ENCODE measurements around the gene SKOR2. TPM values are rescaled to one million over a fixed set of nuclear protein-coding genes. Genes with fewer than 3 reads are reported as not detected.

SKOR2 gene
- total and polyA plus RNA-seq, 2 of the 13 experiments (the other 11 are each of a cell fraction or from before 2014, with no cell fraction given) = not detected

DNA sequence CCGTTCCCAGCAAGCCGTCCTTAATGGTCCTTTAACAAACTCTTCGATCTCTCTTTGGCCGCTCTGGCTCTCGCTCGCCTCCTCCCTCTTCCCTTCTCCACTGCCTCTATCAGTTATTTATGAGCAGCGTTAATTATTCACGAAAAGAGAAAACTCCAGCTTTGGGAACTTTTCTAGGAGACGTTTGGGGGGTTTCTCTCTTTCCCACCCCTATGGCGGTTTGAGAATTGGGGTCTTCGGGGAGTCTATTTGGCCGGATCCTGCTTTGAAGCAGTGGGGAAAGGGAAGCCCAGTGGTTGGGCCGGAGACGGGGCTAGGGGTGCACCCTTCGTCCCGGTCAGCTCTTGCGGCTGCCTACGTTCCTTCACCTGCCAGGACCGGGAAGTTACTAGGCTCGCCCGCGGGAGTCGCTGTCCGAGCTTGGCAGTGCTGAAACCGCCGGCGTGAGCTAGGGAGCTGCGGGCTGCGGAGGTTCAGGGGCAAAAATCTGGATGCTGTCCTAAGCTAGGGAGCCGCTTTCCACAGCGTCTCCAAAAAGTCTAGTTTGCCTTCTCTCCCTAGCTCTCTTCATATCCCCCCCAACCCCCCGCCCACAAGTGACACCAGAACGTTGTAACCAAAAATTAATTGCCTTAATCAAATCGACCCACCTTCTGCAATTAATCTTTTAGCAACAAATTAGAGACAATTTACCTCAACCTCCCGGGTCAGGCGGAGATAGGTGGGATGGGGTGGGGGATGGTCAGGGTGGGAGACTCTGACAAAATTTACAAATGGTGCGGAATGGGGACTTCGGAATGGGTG lies 8.9 kb upstream of the SKOR2 start (continued):
- peak; percentile 54; the same call in 1 of the 2 replicates for TF ChIP-seq KLF11 (CRISPR knock-in tag; IDR thresholded peaks at IDR 0.05)
- TF ChIP-seq ZNF205 (CRISPR knock-in tag; IDR thresholded peaks at IDR 0.05) = no peak
- TF ChIP-seq CBX2 (IDR thresholded peaks at IDR 0.05; ENCODE audit: low read depth, low read length) = no peak
- no peak for TF ChIP-seq CBX2 (CRISPR knock-in tag; IDR thresholded peaks at IDR 0.05; ENCODE audit: low read depth)
- no peak for TF ChIP-seq ZNF563 (CRISPR knock-in tag; IDR thresholded peaks at IDR 0.05)
- TF ChIP-seq, protein P1, sequence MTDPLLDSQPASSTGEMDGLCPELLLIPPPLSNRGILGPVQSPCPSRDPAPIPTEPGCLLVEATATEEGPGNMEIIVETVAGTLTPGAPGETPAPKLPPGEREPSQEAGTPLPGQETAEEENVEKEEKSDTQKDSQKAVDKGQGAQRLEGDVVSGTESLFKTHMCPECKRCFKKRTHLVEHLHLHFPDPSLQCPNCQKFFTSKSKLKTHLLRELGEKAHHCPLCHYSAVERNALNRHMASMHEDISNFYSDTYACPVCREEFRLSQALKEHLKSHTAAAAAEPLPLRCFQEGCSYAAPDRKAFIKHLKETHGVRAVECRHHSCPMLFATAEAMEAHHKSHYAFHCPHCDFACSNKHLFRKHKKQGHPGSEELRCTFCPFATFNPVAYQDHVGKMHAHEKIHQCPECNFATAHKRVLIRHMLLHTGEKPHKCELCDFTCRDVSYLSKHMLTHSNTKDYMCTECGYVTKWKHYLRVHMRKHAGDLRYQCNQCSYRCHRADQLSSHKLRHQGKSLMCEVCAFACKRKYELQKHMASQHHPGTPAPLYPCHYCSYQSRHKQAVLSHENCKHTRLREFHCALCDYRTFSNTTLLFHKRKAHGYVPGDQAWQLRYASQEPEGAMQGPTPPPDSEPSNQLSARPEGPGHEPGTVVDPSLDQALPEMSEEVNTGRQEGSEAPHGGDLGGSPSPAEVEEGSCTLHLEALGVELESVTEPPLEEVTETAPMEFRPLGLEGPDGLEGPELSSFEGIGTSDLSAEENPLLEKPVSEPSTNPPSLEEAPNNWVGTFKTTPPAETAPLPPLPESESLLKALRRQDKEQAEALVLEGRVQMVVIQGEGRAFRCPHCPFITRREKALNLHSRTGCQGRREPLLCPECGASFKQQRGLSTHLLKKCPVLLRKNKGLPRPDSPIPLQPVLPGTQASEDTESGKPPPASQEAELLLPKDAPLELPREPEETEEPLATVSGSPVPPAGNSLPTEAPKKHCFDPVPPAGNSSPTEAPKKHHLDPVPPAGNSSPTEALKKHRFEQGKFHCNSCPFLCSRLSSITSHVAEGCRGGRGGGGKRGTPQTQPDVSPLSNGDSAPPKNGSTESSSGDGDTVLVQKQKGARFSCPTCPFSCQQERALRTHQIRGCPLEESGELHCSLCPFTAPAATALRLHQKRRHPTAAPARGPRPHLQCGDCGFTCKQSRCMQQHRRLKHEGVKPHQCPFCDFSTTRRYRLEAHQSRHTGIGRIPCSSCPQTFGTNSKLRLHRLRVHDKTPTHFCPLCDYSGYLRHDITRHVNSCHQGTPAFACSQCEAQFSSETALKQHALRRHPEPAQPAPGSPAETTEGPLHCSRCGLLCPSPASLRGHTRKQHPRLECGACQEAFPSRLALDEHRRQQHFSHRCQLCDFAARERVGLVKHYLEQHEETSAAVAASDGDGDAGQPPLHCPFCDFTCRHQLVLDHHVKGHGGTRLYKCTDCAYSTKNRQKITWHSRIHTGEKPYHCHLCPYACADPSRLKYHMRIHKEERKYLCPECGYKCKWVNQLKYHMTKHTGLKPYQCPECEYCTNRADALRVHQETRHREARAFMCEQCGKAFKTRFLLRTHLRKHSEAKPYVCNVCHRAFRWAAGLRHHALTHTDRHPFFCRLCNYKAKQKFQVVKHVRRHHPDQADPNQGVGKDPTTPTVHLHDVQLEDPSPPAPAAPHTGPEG (CRISPR knock-in tag; IDR thresholded peaks at IDR 0.05) = 0 out of 2 replicates have a peak, but pooled peaks have one; percentile 57
- no peak for TF ChIP-seq ZNF720 (CRISPR knock-in tag; IDR thresholded peaks at IDR 0.05)
- TF ChIP-seq DMAP1 (CRISPR knock-in tag; IDR thresholded peaks at IDR 0.05) = no peak
- no peak for TF ChIP-seq POGZ (CRISPR knock-in tag; IDR thresholded peaks at IDR 0.05)
- TF ChIP-seq, protein P2, sequence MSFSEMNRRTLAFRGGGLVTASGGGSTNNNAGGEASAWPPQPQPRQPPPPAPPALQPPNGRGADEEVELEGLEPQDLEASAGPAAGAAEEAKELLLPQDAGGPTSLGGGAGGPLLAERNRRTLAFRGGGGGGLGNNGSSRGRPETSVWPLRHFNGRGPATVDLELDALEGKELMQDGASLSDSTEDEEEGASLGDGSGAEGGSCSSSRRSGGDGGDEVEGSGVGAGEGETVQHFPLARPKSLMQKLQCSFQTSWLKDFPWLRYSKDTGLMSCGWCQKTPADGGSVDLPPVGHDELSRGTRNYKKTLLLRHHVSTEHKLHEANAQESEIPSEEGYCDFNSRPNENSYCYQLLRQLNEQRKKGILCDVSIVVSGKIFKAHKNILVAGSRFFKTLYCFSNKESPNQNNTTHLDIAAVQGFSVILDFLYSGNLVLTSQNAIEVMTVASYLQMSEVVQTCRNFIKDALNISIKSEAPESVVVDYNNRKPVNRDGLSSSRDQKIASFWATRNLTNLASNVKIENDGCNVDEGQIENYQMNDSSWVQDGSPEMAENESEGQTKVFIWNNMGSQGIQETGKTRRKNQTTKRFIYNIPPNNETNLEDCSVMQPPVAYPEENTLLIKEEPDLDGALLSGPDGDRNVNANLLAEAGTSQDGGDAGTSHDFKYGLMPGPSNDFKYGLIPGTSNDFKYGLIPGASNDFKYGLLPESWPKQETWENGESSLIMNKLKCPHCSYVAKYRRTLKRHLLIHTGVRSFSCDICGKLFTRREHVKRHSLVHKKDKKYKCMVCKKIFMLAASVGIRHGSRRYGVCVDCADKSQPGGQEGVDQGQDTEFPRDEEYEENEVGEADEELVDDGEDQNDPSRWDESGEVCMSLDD (CRISPR knock-in tag; IDR thresholded peaks at IDR 0.05; ENCODE audit: borderline replicate concordance) = peak; percentile 48; the same call in 1 of the 2 replicates
- TF ChIP-seq KLF15 (CRISPR knock-in tag; IDR thresholded peaks at IDR 0.05; ENCODE audit: borderline replicate concordance) = 0 out of 2 replicates have a peak, but pooled peaks have one; percentile 31
- TF ChIP-seq NFKB2 (CRISPR knock-in tag; IDR thresholded peaks at IDR 0.05; ENCODE audit: borderline replicate concordance) = peak; percentile 75; the same call in 1 of the 2 replicates
- TF ChIP-seq AGO2 (optimal IDR thresholded peaks at IDR 0.05; ENCODE audit: low read depth, low read length) = no peak
- no peak for TF ChIP-seq HCFC1 (IDR thresholded peaks at IDR 0.05; ENCODE audit: low read depth, low read length)
- TF ChIP-seq, protein P3, sequence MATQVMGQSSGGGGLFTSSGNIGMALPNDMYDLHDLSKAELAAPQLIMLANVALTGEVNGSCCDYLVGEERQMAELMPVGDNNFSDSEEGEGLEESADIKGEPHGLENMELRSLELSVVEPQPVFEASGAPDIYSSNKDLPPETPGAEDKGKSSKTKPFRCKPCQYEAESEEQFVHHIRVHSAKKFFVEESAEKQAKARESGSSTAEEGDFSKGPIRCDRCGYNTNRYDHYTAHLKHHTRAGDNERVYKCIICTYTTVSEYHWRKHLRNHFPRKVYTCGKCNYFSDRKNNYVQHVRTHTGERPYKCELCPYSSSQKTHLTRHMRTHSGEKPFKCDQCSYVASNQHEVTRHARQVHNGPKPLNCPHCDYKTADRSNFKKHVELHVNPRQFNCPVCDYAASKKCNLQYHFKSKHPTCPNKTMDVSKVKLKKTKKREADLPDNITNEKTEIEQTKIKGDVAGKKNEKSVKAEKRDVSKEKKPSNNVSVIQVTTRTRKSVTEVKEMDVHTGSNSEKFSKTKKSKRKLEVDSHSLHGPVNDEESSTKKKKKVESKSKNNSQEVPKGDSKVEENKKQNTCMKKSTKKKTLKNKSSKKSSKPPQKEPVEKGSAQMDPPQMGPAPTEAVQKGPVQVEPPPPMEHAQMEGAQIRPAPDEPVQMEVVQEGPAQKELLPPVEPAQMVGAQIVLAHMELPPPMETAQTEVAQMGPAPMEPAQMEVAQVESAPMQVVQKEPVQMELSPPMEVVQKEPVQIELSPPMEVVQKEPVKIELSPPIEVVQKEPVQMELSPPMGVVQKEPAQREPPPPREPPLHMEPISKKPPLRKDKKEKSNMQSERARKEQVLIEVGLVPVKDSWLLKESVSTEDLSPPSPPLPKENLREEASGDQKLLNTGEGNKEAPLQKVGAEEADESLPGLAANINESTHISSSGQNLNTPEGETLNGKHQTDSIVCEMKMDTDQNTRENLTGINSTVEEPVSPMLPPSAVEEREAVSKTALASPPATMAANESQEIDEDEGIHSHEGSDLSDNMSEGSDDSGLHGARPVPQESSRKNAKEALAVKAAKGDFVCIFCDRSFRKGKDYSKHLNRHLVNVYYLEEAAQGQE (IDR thresholded peaks at IDR 0.05; ENCODE audit: borderline replicate concordance in 1 of 2, low read depth in 1 of 2, low read length in 2 of 2) = peak; percentile 93 to 96
- no peak for TF ChIP-seq ZNF383 (CRISPR knock-in tag; IDR thresholded peaks at IDR 0.05; ENCODE audit: borderline replicate concordance)
- no peak for TF ChIP-seq HOXD1 (CRISPR knock-in tag; IDR thresholded peaks at IDR 0.05)
- TF ChIP-seq ZNF530 (CRISPR knock-in tag; IDR thresholded peaks at IDR 0.05; ENCODE audit: low read depth) = no peak

Measured in HepG2 (cell line).